A204.1 (cell line): ENCODE data around the gene ZNF672.
"Not testable (repeated sequence)": the region's sequence is repeated elsewhere in the genome, so short reads cannot be mapped to it uniquely, and the experiment has no call there.

Experiments
- FAIRE-seq: peaks from 2 replicates; lab custom pipeline; 2012; peaks lifted over from hg19 to GRCh38; lab: Jason Lieb, UNC

Gene ZNF672

DNA sequence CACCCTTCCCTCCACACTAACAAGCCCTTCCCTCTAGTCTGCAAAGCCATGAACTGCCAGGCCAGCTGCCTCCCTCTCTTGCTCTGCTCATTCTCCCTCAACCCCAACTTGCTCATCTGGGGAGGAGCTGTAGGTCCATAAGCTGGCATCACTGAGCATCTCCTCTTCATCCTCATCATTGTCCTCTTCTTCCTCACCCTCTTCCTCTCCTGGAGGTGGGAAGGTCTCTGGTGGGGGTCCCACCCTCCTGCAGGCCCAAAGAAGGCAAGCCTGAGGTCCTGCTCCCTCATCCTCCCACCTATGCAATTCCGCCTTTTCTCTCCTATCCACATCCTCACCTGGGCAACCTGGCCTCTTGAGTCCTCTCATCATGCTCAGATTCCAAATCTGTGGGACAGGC, 18.2 kb downstream of the ZNF672 start:
- FAIRE-seq = no peak

DNA sequence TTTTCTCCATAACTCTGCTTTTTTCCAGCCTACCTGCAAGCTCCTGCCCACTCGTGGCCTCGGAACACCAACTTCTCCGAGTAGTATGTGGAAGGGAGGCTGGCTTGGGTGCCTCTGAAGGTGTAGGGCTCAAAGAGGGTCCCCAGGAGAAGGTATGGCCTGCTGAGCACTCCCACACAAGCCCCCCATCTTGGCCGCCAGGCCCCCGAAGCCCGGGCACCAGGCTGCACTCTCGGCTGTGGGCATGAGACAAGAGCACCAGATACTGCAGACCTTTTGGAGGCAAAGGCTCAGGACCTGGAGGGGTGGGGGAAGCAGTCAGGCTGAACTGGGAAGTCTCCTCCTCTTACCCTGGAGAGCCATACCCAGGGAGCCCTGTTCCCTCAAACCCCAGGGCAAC, 19.2 kb downstream of the ZNF672 start:
- FAIRE-seq = no peak

DNA sequence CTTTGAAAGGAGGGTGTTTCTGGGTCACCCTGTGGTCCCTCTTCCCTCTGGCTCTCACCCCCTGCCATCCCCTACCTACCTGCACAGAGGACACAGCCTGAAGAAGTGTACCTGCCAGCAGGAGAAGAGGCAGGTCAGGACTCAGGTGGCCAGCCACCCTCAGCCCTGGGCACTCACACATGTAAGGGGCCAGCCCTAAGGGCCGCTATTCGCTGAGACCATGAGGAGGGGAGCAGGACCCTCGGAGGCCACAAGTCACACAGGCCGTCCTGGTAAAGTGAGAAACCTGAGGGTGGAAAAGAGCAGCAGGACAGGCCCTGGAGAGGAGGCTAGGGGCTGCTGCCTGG, 19.7 kb downstream of the ZNF672 start:
- no peak for FAIRE-seq

DNA sequence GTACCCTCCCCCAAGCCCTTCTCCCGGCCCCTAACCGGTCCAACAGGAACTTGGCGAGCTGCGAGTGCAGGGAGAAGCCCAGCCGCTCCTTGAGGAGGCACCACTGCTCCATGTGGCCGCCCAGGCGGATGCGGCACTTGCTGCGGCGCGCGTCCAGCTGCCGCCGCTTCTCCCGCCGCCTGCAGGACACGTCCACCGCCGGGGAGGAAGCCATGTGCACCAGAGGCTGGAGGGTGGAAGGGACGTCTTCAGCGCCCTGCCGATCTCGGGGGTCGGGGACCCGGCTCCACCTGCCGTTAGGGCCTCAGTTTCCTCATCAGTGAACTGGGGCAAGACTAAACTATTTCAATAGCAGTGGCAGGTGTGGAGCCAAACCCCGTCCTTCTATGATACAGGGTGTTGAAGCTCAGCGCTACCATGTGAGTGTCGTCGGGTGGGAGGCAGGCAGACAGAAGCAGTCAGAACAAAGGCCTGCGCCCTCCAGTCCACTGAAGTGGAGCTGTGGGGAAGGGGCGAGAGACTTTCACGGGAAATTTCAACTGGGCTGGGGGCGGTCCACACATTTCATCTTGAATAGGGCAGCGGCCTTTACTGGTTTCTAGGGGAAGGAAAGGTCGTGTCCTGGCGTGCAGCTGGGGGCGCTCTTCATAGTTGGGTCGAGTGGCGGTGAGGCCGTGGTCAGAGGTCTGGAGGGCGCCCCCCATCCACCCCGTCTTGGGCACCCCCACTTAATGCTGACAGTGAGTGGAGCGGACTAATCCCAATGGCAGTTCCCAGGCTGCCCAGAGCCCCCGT, 20.3 kb downstream of the ZNF672 start:
- FAIRE-seq = no peak

DNA sequence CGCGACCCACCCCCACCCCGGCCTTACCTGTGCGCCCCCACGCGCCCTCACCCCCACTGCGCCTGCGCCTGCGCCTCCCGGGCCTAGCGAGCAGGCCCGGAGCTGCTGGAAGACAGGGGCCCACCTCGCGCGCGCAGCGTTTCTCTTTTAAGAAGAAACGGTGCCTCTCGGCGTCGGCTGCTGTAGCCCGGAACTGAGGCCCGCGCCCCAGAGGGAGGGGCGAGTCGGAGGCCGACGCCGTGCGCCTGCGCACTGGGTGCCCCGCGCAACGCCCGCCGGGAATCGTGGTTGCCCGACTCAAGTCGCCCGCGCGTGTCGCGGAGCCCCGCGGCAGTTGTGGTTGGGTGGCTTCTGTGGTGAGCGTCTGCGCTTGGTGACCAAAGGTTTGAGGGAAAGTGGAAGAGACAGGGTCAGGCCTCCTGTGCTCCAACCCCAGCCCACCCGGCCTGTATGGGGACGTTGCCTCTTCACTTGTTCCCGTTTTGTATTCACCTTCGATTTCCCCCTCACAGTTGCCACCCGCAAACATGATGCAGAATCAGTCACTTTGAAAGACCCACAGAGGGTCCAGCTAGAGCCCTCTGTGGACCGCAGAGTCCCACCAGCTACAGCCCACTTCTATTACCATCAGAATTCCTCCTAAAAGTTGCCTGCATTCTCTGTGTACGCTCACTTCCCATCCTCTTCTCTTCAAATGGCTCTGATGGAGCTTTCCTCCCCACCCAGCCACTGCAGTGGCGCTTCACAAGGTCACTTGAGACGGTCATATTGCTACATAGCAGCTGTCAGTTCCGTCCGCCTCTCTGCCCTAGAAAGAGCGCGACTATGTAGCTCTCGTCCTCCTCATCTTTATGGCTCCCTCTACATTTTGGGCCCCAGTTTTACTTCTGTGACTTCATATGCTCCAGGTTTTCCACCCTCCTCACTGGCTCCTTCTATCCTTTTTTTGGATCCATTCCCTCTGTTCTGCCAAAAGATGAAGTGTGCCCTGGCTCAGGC, 21.2 kb downstream of the ZNF672 start, which contains the start of gene ZNF692:
Gene ZNF692 (minus strand): TSS at position 195 of the 999 bp plus-strand sequence. CDS start 776 bp downstream, outside the sequence.
- FAIRE-seq = no peak

DNA sequence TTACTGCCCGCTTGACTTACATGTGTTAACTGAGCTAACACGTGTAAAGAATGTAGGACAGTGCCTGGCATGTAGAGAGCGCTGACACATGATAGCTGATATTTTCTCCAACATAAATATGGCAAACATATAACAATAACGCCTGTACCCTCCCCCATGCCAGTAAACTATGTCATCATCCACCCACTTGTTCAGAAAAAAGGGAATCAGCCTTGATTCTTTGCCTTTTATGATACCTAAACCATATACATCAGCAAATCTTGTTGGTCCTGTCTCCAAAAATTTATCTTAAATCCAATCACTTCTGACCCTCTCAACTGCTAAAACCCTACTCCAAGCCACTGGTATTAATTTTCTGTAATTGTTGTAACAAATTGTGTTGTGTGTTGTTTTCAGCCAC, 22.0 kb downstream of the ZNF672 start:
- no peak for FAIRE-seq

DNA sequence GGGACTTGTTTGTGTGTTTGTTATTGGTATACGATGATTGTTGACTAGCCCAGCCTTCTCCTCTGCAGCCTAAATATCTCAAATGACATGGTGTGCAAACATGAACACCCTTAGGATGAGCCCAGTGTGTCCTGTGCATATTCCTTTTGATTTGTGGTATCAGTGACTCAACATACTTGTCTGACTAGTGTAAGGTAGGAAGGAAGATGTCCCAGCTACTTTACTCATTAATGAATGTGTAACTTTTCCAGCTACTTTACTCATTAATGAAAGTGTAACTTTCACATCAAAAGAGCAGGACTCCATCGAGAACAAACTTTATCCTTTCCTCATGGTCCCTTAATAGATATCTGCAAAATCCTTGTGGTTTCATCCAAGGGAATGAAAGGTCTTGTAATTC, 23.6 kb downstream of the ZNF672 start:
- no peak for FAIRE-seq

DNA sequence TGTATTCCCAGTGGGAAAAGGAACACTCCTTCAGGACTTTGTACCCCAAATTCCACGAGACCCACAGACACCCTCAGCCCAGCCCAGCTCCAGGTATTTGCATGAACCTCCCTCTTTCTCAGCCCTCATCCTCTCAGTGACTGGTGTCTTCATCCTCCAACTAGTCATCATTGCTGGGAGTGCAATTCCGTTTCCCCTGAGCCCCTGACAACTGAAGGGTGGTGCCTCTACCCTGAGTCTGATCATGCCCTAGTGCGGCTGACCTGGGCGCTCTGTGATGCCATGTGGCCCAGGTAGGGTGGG, 24.6 kb downstream of the ZNF672 start:
- no peak for FAIRE-seq

DNA sequence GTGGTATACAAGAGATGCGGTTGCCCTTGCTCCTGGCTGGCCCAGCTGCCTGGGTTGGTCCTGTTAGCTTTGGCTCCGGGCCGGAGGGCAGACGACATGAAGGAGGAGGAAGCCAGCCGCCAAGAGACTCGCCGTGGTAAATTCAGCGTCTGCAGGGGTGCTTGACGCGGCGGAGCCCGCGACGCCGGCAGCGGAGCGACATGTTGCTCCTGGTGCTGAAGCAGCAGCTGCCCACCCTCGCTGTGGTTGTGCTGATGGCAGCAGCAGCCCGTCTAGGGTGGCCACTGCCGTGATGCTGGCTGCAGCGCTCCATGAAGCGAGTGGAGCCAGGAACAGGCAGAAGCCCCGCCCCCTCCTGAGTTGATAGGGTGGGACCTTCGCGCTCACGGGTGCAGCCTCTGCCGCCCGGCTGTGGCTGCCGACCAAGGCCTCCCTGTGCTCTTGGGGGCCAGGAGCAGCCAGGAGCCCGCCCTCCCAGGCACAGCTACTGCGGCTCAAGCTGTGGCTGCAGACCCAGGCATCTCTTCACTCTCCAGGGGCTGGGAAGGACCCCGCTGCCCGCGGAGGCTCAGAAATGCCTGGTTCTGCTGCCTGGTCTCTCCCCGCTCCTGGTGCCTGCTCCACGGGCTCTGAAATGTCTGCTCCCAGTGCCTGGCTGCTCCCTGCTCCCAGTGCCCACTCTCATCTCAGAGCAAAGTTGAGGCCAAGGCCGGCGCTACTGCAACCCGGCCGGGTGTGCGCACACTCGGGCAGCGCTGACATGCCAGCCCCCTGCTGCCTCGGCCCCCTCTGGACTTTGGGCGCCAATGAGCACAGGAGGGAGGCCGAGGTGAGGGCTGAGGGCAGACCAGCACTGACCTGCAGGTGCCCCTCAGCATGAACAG, 25.2 kb downstream of the ZNF672 start:
- FAIRE-seq = no peak

DNA sequence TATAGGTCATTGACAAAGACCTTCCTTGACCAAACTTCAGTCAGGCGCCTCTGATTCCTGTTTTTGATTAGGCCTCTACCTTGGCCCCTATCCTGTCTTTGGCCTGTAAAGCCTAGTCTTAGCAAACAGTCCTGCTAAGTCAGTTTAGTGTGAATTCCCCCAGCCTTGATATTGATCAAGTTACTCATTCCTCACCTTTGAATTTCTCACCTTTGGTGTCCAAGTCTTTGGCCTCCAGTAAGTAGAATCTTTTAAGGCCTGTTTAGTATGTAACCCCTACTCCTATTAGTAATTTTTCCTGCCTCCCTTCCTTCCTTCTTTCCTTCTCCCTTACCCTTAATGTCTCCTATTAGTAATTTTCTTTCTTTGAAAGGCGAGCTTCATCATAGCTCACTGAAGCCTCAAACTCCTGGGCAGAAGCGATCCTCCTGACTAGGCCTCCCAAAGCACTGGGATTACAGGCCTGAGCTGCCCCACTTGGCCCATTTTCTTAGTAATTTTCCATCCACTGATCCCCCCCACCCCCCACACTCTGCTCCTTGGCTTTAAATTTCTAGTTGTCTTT, 33.9 kb downstream of the ZNF672 start:
- FAIRE-seq = no peak

DNA sequence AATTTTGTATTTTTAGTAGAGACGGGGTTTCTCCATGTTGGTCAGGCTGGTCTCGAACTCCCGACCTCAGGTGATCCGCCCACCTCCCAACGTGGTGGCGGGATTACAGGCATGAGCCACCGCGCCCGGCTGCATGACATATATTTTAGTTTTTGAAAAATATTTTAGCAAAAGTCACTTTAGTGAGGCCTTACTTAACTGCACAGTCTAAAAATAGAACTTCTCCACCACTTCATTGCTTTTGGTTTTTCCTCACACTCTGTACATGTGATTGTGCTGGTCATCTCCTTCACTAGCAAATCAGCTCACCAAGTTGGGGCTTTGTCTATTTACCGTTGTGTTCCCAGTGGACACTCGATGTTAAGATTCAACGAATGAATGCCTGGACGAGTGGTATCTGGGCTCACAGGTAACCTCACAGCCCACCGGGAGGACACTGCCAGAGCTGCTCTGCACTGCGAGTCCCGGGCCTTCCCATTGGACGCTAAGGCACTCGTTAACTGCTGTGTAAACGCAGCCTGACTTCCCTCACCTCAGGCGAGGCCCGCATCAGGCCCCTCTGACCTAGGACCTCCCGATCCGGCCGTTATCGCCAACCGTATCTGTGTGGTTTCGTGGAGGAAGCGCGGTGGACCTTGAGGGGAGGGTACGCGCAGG, 34.9 kb downstream of the ZNF672 start:
- FAIRE-seq = no peak

DNA sequence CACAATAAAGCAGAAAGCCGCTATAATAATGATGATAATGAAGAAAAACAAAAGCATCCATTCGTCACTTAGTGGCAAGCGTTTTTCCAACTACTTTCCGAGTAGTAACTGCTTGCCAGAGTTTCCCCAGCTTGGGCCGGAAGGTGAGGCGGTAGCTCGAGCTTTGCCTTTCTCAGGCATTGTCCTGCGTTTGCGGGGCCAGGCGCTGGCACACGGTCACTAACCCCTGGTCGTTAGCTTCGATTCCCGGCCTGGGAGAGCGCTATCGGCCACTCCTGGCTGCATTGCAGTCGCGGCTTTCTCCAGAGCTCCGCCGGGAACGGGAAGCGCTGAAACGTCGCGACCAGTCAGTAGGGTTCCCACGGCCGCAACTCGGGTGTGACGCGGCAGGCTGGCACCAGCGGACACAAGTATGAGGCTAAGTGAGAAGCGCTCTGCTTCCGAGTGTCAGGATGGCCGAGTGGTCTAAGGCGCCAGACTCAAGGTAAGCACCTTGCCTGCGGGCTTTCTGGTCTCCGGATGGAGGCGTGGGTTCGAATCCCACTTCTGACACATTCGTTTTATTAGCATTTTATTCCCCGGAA, 35.5 kb downstream of the ZNF672 start:
- FAIRE-seq = peak; percentile 3

DNA sequence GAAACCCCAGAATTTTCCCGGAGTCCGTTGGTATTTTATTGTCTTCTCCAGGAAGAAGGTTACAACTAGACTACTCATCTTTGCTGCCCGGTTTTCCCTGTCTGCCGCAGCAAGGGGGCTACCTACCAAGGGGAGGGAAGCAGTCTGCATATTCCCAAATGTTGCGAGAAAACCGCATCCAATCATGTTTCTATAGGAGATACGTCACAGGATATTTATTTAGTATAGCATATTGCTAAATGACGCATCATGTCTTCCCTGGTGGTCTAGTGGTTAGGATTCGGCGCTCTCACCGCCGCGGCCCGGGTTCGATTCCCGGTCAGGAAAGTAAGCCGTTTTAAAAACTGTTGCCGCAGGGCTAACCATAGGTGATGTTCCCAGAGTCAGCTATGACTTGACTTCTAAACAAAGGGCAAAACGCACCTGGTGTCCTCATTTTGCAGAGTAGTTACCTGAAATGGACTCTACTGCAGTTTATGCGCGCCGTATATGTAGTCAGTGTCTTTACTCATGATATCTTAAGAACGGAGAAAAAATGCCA, 36.0 kb downstream of the ZNF672 start:
- FAIRE-seq = no peak

DNA sequence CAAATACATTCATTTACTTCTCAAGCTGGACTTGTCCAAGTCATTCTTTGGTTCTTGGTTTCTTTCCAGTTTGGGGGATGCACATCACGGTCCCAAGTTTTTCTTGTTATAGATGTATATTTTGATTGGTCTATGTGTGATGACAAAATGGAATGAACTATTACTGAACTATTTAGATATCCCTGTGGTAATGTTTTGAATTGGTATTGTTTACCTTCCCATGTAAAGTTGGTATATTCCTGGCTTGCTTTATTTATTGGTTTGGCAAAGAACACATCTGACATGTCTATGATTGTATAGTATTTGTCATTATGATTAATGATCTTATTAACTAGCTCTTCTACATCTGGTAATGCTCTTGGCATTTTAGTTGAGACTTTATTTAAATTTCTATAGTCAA, 43.2 kb downstream of the ZNF672 start:
- no peak for FAIRE-seq

DNA sequence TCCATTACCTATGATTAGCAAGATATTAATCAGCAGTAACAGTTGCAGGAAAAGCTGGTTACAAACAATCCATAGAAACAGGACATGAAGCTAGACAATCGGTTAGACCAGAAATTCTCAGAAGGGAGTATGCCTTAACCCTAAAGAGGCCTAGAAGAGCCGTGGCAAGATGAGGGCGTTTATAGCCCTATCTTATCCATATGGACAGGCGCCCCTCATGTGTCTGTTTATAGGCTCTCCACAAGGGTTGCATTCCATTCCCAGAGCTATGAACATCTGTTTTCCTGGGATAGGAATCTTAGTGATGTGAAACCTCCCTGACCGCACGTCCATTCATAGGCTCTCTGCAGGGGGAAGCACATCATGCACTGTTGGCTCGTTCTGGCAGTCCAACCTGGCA, 44.4 kb downstream of the ZNF672 start:
- not testable (repeated sequence) for FAIRE-seq

DNA sequence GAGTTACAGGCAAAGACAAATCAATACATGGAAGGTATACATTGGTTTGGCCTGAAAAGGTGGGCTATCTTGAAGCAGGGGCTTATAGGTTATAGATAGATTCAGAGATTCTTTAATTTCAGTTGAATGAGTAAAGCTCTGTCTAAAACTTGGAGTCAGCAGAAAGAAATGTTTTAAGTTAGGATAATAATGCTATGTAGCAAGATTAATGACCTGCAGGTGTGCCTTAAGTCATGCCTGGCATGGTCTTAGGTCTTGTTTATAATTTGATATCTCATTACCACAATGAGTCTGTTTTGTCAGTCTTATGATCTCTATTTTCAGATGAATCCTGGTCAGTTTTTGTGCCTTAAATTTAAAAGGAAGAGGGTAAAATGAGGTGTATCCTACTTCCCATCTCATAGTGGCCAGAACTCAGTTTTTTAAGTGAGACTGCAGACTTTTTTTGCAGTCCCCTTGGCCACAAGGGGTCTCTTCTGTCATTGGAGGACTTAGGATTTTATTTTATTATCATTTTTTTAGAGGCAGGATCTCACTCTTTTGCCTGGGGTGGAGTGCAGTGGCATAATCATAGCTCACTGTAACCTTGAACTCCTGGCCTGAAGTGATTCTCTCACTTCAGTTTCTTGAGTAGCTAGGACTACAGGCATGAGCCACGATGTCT, 46.7 kb downstream of the ZNF672 start:
- no peak for FAIRE-seq

DNA sequence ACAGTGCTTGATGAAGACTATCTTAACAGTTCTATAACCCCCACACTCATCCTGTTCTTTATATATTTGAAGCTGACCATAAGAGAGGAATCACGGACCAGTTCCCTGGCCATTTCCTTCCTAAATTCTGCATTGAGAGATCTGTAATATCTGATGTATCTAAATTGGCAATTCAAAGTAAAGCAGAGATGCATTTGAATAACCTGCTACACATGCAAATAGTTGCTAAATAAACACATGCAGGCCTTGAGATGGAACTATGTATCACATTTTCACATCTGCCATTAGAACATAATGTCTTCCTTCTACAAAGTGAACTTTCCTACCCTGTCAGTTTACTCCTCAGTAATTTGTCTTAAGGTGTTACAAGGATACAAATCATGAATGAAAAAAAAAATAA, 47.6 kb downstream of the ZNF672 start:
- FAIRE-seq = no peak

DNA sequence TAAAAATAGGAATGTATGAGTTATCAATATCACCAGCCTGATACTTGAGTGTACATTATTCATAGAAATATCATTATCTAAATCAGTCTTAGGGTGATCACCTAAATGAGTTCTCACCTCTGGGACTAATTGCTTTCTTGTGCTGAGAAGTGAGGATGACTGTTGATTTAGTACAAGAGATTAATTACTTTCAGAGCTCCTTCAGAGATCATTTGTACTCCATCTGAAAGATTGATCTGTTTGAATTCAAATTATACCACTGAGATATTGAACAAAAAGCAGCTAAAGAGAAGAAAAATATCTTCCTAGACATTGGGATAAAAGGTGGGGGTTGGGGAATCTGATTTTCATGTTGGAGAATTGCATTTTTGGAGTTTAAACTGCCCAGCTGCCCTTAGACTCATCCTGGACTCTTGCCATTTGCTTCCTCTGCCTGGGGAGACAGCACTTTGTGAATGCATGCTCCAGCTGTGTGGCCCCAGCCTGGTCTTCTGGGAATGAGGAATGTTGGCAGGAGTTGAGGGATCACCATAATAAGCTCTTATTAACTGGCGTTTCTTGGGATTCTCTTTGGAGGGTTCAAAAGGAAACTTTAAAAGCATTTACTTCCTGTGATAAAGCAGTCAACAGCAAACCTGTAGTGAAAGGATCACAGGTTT, 48.3 kb downstream of the ZNF672 start:
- FAIRE-seq = no peak

DNA sequence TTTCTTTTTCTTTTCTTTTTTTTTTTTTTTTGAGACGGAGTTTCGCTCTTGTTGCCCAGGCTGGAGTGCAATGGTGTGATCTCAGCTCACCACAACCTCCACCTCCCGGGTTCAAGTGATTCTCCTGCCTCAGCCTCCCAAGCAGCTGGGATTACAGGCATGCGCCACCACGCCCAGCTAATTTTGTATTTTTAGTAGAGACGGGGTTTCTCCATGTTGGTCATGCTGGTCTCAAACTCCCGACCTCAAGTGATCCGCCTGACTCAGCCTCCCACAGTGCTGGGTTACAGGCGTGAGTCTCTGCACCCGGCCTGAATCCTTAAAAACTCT, 51.9 kb downstream of the ZNF672 start:
- FAIRE-seq = not testable (repeated sequence)
